K562 (cell line): Measurements from ENCODE around the gene SLC28A1. TPM values are rescaled to one million over a fixed set of nuclear protein-coding genes. Genes with fewer than 3 reads are reported as not detected.
A peak's percentile ranks its signal among the peaks of the same experiment; 100 is the strongest.

Experiments used
- ATAC-seq: fragments of 200-7000 bp; cut with Tn5 transposase; 3 replicates; pipeline ENCODE4 v1.9.1; 2020; ENCODE audit warnings: moderate library complexity
- BruUV-seq: library from RNA; stranded (reverse); fragments of 400-500 nt; replicated peaks from 2 replicates; lab custom pipeline; 2021; lab: Mats Ljungman, UMichigan
- CTCF ChIA-PET: fragments of 300-600 bp; formaldehyde crosslinking; extraction: SDS; loops from one replicate; lab custom pipeline; 2021; ENCODE audit warnings: low intra/inter-chr PET ratio; lab: Yijun Ruan, JAX
- POLR2A ChIA-PET: fragments of 300-600, 350-650 bp; sonication (Branson Sonifier 250); formaldehyde crosslinking; extraction: SDS; loops from one replicate; lab custom pipeline; 2021; ENCODE audit warnings: antibody characterized with exemption, inconsistent platforms; lab: Yijun Ruan, JAX
- DNase-seq, 4 experiments: peaks; one replicate each; pipeline versions ENCODE4 v3.0.0 to v3.0.0-alpha.2; 2011 to 2018; ENCODE audit warnings: low spot score in 3 of 4, mixed read lengths in 3 of 4; ENCODE audit errors: extremely low read depth in 1 of 4
- FAIRE-seq: peaks from 2 replicates; lab custom pipeline; 2011; peaks lifted over from hg19 to GRCh38; lab: Jason Lieb, UNC
- H2AFZ ChIP-seq: 2 replicates; pipeline ENCODE4 v1.6.0; 2011; ENCODE audit warnings: low read depth, low read length, control low read depth, inconsistent platforms
- H3K27ac ChIP-seq: fragments of 200-600 bp; 3 replicates; pipeline ENCODE4 v1.8.0; 2011; ENCODE audit warnings: low read depth, mild to moderate bottlenecking, control low read depth, inconsistent platforms, low read length, moderate library complexity, mixed read lengths; ENCODE audit errors: extremely low read depth
- H3K27me3 ChIP-seq, 2 experiments: fragments of 300-600 bp in 1 of 2; 2 replicates in 1 of 2; 3 replicates in 1 of 2; pipeline versions ENCODE4 v1.6.0 to v1.8.0; 2011; ENCODE audit warnings: inconsistent platforms in 2 of 2, low read length in 2 of 2, mild to moderate bottlenecking in 1 of 2, mixed read lengths in 1 of 2, moderate library complexity in 1 of 2; ENCODE audit not compliant: control insufficient read depth in 2 of 2, insufficient read depth in 2 of 2
- H3K36me3 ChIP-seq: fragments of 300-600 bp; 3 replicates; pipeline ENCODE4 v1.8.0; 2011; ENCODE audit warnings: mild to moderate bottlenecking, low read length, inconsistent platforms; ENCODE audit not compliant: control insufficient read depth, insufficient read depth
- H3K4me1 ChIP-seq, 2 experiments: fragments of 200-600 bp in 1 of 2; replicated peaks in 1 of 2; 2 replicates in 1 of 2; 3 replicates in 1 of 2; pipeline versions ENCODE4 v1.5.1 to v1.8.0; 2011; ENCODE audit warnings: inconsistent platforms in 2 of 2, low read length in 2 of 2, mild to moderate bottlenecking in 1 of 2, mixed read lengths in 1 of 2, moderate library complexity in 1 of 2; ENCODE audit not compliant: control insufficient read depth in 2 of 2, insufficient read depth in 2 of 2
- H3K4me2 ChIP-seq: 2 replicates; pipeline ENCODE4 v1.6.1; 2011; ENCODE audit warnings: low read length, control low read depth, inconsistent platforms, mixed read lengths; ENCODE audit not compliant: insufficient read depth
- H3K4me3 ChIP-seq: fragments of 200-600 bp; sonication (generic), shearing (Covaris generic); 2 replicates; pipeline ENCODE4 v1.5.1; 2016; ENCODE audit warnings: control low read depth, inconsistent platforms
- H3K79me2 ChIP-seq: fragments of 200-600 bp; 3 replicates; pipeline ENCODE4 v1.8.0; 2011; ENCODE audit warnings: low read length, inconsistent platforms; ENCODE audit not compliant: control insufficient read depth, insufficient read depth
- H3K9ac ChIP-seq, 2 experiments: 2 replicates each; pipeline versions ENCODE4 v1.6.0 to v1.6.1; 2011; ENCODE audit warnings: low read depth in 2 of 2, low read length in 2 of 2, control low read depth in 1 of 2, inconsistent platforms in 1 of 2, mild to moderate bottlenecking in 1 of 2, mixed read lengths in 1 of 2; ENCODE audit not compliant: insufficient read depth in 1 of 2
- H3K9me1 ChIP-seq: one replicate; pipeline ENCODE4 v1.6.0; 2011; ENCODE audit warnings: inconsistent platforms, mild to moderate bottlenecking, low read length, moderate library complexity; ENCODE audit not compliant: control insufficient read depth, insufficient read depth
- H3K9me3 ChIP-seq: replicated peaks from 2 replicates; pipeline ENCODE4 v1.5.1; 2011; ENCODE audit warnings: low read depth, low read length, inconsistent platforms; ENCODE audit not compliant: control insufficient read depth, insufficient read depth
- H4K20me1 ChIP-seq: replicated peaks from 2 replicates; pipeline ENCODE4 v1.6.1; 2011; ENCODE audit warnings: low read length, inconsistent platforms, mixed read lengths; ENCODE audit not compliant: control insufficient read depth, insufficient read depth
- MED1 ChIP-seq: sonication (generic); formaldehyde crosslinking; IDR thresholded peaks from 2 replicates; pipeline ENCODE4 v1.8.1; 2023; ENCODE audit warnings: missing genetic modification reagents, borderline replicate concordance
- MITF ChIP-seq: IDR thresholded peaks from 2 replicates; pipeline ENCODE4 v1.6.1; 2014; ENCODE audit warnings: antibody characterized with exemption
- POLR2G ChIP-seq: fragments of 200-400 bp; formaldehyde crosslinking; IDR thresholded peaks from 2 replicates; pipeline ENCODE4 v1.6.1; 2017; ENCODE audit warnings: low read depth, mild to moderate bottlenecking, antibody characterized with exemption, low read length, moderate library complexity
- WGBS: fragments of 100-300 bp; shearing (Covaris generic); methylation state at CpG from one replicate; pipeline ENCODE4 v1.1.6; 2016; ENCODE audit warnings: low coverage, mixed read lengths; ENCODE audit not compliant: insufficient coverage; ENCODE audit errors: missing lambda C conversion rate; 5-methylcytosine and 5-hydroxymethylcytosine counted together
- in situ Hi-C: fragments of 300-500 bp; cut with MboI; formaldehyde crosslinking; loops from 4 replicates; pipeline ENCODE4 v1.15.0; 2018; ENCODE audit warnings: inconsistent platforms, mixed read lengths
- intact Hi-C: fragments of 100-400 bp; cut with micrococcal nuclease; formaldehyde crosslinking; loops from 2 replicates; pipeline ENCODE4 v1.14.2; 2022
- polyA plus RNA-seq, 8 experiments: library from polyadenylated mRNA; depleted of rRNA in 4 of 8; stranded (reverse) in 5 of 8; unstranded in 3 of 8; fragments of >200 nt; fragmentation: Nextera tagmentation in 2 of 8; fragmentation: Illumina TruSeq in 1 of 8; extraction: Ambion mirVana in 2 of 8; extraction: Trizol in 1 of 8; gene quantifications; 2 replicates each; pipeline versions ENCODE4 v1.2.1 to v1.2.3, GENCODE V29; 2011 to 2014; ENCODE audit warnings: inconsistent platforms in 1 of 8, missing spikeins in 1 of 8
- total RNA-seq, 7 experiments: library from RNA; depleted of rRNA in 6 of 7; stranded (reverse); fragments of >200 nt in 6 of 7; fragmentation: Illumina TruSeq in 2 of 7; extraction: Trizol in 2 of 7; gene quantifications; 2 replicates each; pipeline versions ENCODE4 v1.2.1 to v1.2.3, GENCODE V29; 2011 to 2021; ENCODE audit warnings: low replicate concordance in 1 of 7
- TF ChIP-seq, protein P1 (sequence below): IDR thresholded peaks from 2 replicates; pipeline ENCODE4 v1.6.1; 2016; ENCODE audit warnings: missing genetic modification characterization, missing compliant biosample characterization

Gene SLC28A1
- total and polyA plus RNA-seq, 9 of the 15 experiments (the other 6 are each of a cell fraction or from before 2014, with no cell fraction given) = 0.04 TPM; not detected in 8

DNA sequence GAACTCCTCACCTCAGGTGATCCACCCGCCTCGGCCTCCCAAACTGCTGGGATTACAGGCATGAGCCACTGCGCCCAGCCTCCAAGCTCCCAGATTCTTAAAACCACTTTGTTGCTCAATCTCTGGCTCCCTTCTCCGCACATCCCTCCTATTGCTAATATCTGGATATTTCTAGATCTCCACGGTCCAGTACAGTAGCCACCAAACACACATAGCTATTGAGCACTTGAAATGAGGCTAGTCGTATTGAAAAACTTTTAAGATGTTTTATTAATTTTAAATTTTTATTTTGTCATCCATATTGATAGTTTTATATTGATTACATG, 44.3 kb downstream of the SLC28A1 start:
- BruUV-seq = no TSS peak

More for the DNA sequence above, 44.3 kb downstream of the SLC28A1 start:
- ChIA-PET POLR2A (interaction anchor here (0.8 to 2.2 kb wide), 5 partner anchors 8 to 52 kb away, joined by 3 to 7 read pairs (median 4); no protein-coding TSS in a partner anchor), CTCF (interaction anchor here (0.7 kb wide), 2 partner anchors 50 to 103 kb away, joined by 3 to 4 read pairs; no protein-coding TSS in a partner anchor)
- Histone ChIP-seq H3K36me3 (no peaks in the 10 kb centered on the region), H2AFZ (no peak overlapping the region; the same call in 1 of the 2 replicates), H3K4me3 (no peak overlapping the region), H4K20me1 (no peaks in the 10 kb centered on the region), H3K4me1 (peaks cover 16 to 22% of the 10 kb centered on the region in 2 experiments), H3K9me1 (no peaks in the 10 kb centered on the region), H3K9me3 (no peaks in the 10 kb centered on the region), H3K4me2 (no peak overlapping the region), H3K79me2 (no peaks in the 10 kb centered on the region), H3K27ac (no peak overlapping the region), H3K27me3 (no peaks in the 10 kb centered on the region), H3K9ac (no peak overlapping the region)
- ATAC-seq (no peak), DNase-seq (no peak), FAIRE-seq (no peak)
- intact Hi-C loops (loop anchor here (5.0 kb wide), 4 partner anchors 52 to 332 kb away; no protein-coding TSS in a partner anchor), in situ Hi-C loops (no loop called here)
- no peak for TF ChIP-seq MED1 (CRISPR knock-in tag)
- TF ChIP-seq, protein P1, sequence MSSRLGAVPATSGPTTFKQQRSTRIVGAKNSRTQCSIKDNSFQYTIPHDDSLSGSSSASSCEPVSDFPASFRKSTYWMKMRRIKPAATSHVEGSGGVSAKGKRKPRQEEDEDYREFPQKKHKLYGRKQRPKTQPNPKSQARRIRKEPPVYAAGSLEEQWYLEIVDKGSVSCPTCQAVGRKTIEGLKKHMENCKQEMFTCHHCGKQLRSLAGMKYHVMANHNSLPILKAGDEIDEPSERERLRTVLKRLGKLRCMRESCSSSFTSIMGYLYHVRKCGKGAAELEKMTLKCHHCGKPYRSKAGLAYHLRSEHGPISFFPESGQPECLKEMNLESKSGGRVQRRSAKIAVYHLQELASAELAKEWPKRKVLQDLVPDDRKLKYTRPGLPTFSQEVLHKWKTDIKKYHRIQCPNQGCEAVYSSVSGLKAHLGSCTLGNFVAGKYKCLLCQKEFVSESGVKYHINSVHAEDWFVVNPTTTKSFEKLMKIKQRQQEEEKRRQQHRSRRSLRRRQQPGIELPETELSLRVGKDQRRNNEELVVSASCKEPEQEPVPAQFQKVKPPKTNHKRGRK (tag) = peak; percentile 21; the same call in 1 of the 2 replicates
- TF ChIP-seq MITF = no peak
- no peak for TF ChIP-seq POLR2G
- 74% methylated on average over 6 of the region's 6 CpGs for WGBS
